OCI-LY1 (cell line): ENCODE data around the gene PUM1.

Experiments
- H2AFZ ChIP-seq: fragments of 200-600 bp; sonication (generic), shearing (Covaris generic); 2 replicates; pipeline ENCODE4 v1.6.0; 2014; ENCODE audit warnings: antibody characterized with exemption, mild to moderate bottlenecking, low read length
- H3F3A ChIP-seq: fragments of 200-600 bp; sonication (generic), shearing (Covaris generic); 2 replicates; pipeline ENCODE4 v1.6.0; 2014; ENCODE audit warnings: mild to moderate bottlenecking, antibody characterized with exemption, low read length, moderate library complexity; ENCODE audit not compliant: insufficient read depth
- H3K27ac ChIP-seq: fragments of 200-600 bp; sonication (generic); 2 replicates; pipeline ENCODE4 v1.5.1; 2014; ENCODE audit warnings: low read length, mixed run types, mild to moderate bottlenecking, low read depth; ENCODE audit not compliant: poor library complexity, severe bottlenecking
- H3K27me3 ChIP-seq: fragments of 200-600 bp; sonication (generic); 2 replicates; pipeline ENCODE4 v1.6.0; 2014; ENCODE audit warnings: antibody characterized with exemption, mild to moderate bottlenecking, low read length, moderate library complexity; ENCODE audit not compliant: insufficient read depth
- H3K36me3 ChIP-seq: fragments of 200-600 bp; sonication (generic); 2 replicates; pipeline ENCODE4 v1.6.1; 2014; ENCODE audit warnings: mild to moderate bottlenecking, antibody characterized with exemption, low read length, moderate library complexity, mixed read lengths; ENCODE audit not compliant: insufficient read depth
- H3K4me1 ChIP-seq: fragments of 200-600 bp; sonication (generic); 2 replicates; pipeline ENCODE4 v1.5.1; 2014; ENCODE audit warnings: mild to moderate bottlenecking, low read length, moderate library complexity; ENCODE audit not compliant: insufficient read depth, severe bottlenecking
- H3K4me2 ChIP-seq: fragments of 200-600 bp; sonication (generic), shearing (Covaris generic); 2 replicates; pipeline ENCODE4 v1.6.1; 2014; ENCODE audit warnings: low read length
- H3K4me3 ChIP-seq: fragments of 200-600 bp; sonication (generic); 2 replicates; pipeline ENCODE4 v1.5.1; 2014; ENCODE audit warnings: low read length, low read depth, mild to moderate bottlenecking, mixed read lengths; ENCODE audit not compliant: poor library complexity, severe bottlenecking
- H3K79me2 ChIP-seq: fragments of 200-600 bp; shearing (Covaris generic); 2 replicates; pipeline ENCODE4 v1.6.1; 2016; ENCODE audit warnings: mixed run types, low read length, mixed read lengths; ENCODE audit not compliant: insufficient read depth
- H3K9ac ChIP-seq: fragments of 200-600 bp; sonication (generic), shearing (Covaris generic); 2 replicates; pipeline ENCODE4 v1.6.1; 2014; ENCODE audit warnings: mild to moderate bottlenecking, low read length, mixed read lengths
- H3K9me2 ChIP-seq: fragments of 200-600 bp; sonication (generic), shearing (Covaris generic); 2 replicates; pipeline ENCODE4 v1.6.1; 2014; ENCODE audit warnings: low read depth, mild to moderate bottlenecking, low read length, mixed read lengths
- H3K9me3 ChIP-seq: fragments of 200-600 bp; shearing (Covaris generic); 2 replicates; pipeline ENCODE4 v1.6.1; 2014; ENCODE audit warnings: low read length, mixed read lengths
- H4K20me1 ChIP-seq: fragments of 200-600 bp; sonication (generic), shearing (Covaris generic); 2 replicates; pipeline ENCODE4 v1.6.0; 2016; ENCODE audit warnings: mild to moderate bottlenecking, low read length; ENCODE audit not compliant: insufficient read depth
- EZH2 ChIP-seq: fragments of 200-600 bp; sonication (generic), shearing (Covaris generic); IDR thresholded peaks from 2 replicates; pipeline ENCODE4 v1.8.0; 2017; ENCODE audit warnings: borderline replicate concordance, mixed run types, mild to moderate bottlenecking, antibody characterized with exemption, low read length, moderate library complexity, mixed read lengths
- TF ChIP-seq, protein P1 (sequence below): fragments of 200-600 bp; sonication (generic), shearing (Covaris generic); IDR thresholded peaks from 2 replicates; pipeline ENCODE4 v1.5.1; 2017; ENCODE audit warnings: mild to moderate bottlenecking, antibody characterized with exemption, low read length, moderate library complexity, mixed read lengths

The PUM1 gene

DNA sequence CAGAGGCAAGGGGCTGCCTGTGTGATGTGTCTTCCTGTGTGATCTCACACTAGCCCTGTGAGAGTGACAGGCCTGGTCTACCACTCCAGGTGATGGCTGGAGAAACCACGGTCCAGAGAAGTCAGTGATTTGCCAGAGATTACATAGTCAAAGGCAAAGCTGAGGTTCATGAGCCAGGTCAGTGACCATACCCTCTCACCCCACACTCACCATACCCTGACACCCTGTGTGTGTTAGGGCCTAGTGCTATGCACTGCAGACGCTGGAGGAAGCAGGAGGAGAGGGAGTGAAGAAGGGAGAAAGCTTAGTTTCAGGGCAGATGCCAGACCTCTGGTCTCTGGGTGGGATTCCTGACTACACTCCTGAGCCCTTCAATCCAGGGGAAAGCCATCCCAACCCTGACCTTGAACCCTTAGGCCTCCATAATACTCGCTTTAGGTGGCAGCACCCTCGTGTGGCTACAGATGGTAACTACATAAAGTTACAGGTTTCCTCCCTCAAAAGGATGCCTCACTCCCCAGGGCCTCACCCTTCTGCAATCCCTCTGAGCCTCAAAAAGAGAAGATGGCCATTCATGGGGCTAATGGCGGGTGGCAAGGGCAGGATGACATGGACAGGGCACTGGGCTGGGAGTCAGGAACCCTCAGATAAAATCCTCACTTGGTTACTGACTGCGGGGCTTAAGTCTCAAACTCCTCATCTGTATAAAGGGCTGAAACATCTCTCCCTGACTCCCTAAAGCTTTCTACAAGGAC, 136.2 kb downstream of the PUM1 start:
- no peak overlapping the region for H3K4me3 ChIP-seq
- no peak overlapping the region for H2AFZ ChIP-seq
- H3K4me2 ChIP-seq, result no peak overlapping the region
- H4K20me1 ChIP-seq, result no peaks in the 10 kb centered on the region
- H3F3A ChIP-seq, result no peaks in the 10 kb centered on the region
- TF ChIP-seq EZH2, result no peak
- TF ChIP-seq, protein P1, sequence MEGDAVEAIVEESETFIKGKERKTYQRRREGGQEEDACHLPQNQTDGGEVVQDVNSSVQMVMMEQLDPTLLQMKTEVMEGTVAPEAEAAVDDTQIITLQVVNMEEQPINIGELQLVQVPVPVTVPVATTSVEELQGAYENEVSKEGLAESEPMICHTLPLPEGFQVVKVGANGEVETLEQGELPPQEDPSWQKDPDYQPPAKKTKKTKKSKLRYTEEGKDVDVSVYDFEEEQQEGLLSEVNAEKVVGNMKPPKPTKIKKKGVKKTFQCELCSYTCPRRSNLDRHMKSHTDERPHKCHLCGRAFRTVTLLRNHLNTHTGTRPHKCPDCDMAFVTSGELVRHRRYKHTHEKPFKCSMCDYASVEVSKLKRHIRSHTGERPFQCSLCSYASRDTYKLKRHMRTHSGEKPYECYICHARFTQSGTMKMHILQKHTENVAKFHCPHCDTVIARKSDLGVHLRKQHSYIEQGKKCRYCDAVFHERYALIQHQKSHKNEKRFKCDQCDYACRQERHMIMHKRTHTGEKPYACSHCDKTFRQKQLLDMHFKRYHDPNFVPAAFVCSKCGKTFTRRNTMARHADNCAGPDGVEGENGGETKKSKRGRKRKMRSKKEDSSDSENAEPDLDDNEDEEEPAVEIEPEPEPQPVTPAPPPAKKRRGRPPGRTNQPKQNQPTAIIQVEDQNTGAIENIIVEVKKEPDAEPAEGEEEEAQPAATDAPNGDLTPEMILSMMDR, result peak; percentile 81
- no peaks in the 10 kb centered on the region for H3K9me3 ChIP-seq
- H3K9ac ChIP-seq, result no peak overlapping the region
- H3K9me2 ChIP-seq, result no peaks in the 10 kb centered on the region
- H3K27me3 ChIP-seq, result no peaks in the 10 kb centered on the region
- H3K4me1 ChIP-seq, result peaks cover 5% of the 10 kb centered on the region
- no peaks in the 10 kb centered on the region for H3K79me2 ChIP-seq
- H3K27ac ChIP-seq, result no peak overlapping the region
- H3K36me3 ChIP-seq, result peaks cover 30% of the 10 kb centered on the region

DNA sequence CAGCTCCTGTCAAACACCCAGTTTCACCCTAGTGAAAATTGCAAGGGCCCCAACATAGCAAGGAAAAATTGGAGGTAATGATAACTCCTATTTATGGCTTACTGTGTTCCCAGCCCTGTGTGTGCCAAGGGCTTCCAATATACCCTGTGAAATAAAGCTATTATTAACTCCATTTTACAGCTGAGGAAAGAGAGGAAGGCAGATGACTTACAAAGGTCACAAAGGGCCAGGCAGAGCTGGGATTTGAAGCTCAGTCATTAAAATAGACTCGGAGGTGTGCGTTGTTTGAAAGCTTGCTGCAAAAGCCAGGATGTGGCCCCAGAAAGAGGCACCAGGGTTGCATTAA, 136.8 kb downstream of the PUM1 start:
- H3K27me3 ChIP-seq, result no peaks in the 10 kb centered on the region
- no peak overlapping the region for H3K4me2 ChIP-seq
- peaks cover 24% of the 10 kb centered on the region for H3K36me3 ChIP-seq
- no peaks in the 10 kb centered on the region for H3K9me2 ChIP-seq
- no peak overlapping the region for H3K4me3 ChIP-seq
- H2AFZ ChIP-seq, result no peak overlapping the region
- no peaks in the 10 kb centered on the region for H3K9me3 ChIP-seq
- H3K9ac ChIP-seq, result no peak overlapping the region
- no peaks in the 10 kb centered on the region for H3F3A ChIP-seq
- H3K27ac ChIP-seq, result no peak overlapping the region
- TF ChIP-seq, protein P1, result no peak
- TF ChIP-seq EZH2, result no peak
- peaks cover 5% of the 10 kb centered on the region for H3K4me1 ChIP-seq
- H4K20me1 ChIP-seq, result no peaks in the 10 kb centered on the region
- no peaks in the 10 kb centered on the region for H3K79me2 ChIP-seq

DNA sequence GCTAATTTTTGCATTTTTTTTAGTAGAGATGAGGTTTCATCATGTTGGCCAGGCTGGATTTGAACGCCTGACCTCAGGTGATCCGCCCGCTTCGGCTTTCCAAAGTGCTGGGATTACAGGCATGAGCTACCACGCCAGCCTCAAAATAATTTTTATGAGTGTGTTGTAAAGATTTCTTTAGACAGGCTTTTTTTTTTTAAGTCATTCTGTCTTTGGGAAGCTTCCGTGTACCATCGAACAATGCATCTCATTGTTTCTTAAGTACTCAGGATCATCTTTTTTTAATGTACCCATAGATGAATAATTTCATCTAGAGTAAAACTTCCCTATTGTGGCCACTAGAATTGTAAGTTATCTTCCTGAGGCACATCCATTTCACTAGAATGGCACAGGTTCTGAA, 137.3 kb downstream of the PUM1 start:
- no peak for TF ChIP-seq EZH2
- TF ChIP-seq, protein P1, result no peak
- Histone ChIP-seq H3K36me3 (peaks cover 18% of the 10 kb centered on the region), H2AFZ (no peak overlapping the region), H3K79me2 (no peaks in the 10 kb centered on the region), H4K20me1 (no peaks in the 10 kb centered on the region), H3K9me2 (no peaks in the 10 kb centered on the region), H3K27ac (no peak overlapping the region), H3F3A (no peaks in the 10 kb centered on the region), H3K4me1 (no peaks in the 10 kb centered on the region), H3K4me3 (no peak overlapping the region), H3K4me2 (no peak overlapping the region), H3K27me3 (no peaks in the 10 kb centered on the region), H3K9me3 (no peaks in the 10 kb centered on the region), H3K9ac (no peak overlapping the region)
